Measurements from ENCODE around the gene CXCL16. TPM values are rescaled to one million over a fixed set of nuclear protein-coding genes. Genes with fewer than 3 reads are reported as not detected.

The CXCL16 gene
- total RNA-seq, 1 experiment from 2014 or later: 4.5 TPM

DNA sequence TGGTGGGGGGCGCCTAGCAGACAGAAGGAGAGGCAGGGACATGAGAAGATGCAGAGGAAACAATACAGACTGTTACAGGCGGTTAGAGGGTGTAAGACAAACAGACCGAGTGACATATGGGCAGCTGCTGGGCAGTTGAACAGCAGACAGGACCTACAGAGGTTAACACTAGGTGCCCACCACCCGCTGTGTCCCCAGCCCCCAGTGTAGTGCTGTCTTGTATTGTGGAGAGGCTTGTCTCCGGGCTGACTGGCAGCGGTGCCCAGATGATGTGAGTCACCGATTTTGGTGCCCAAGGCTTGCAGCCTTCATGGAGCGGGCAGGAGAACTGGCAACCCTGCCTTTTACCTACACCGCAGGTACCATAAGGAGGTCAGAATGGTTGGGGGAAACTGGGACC, 2.4 kb upstream of the CXCL16 start:
- H2AK5ac ChIP-seq (ENCODE audit: insufficient read length, low read length): no peak overlapping the region
- H3K4me1 ChIP-seq (ENCODE audit: insufficient read depth, low read length): no peaks in the 10 kb centered on the region
- H2BK15ac ChIP-seq (ENCODE audit: low read depth, low read length): no peak overlapping the region
- H3K4me2 ChIP-seq (ENCODE audit: insufficient read depth, insufficient read length, low read length): no peak overlapping the region
- peaks cover 35% of the 10 kb centered on the region for H3K27me3 ChIP-seq (ENCODE audit: insufficient read depth, low read length)
- H2AFZ ChIP-seq (ENCODE audit: low read length): no peak overlapping the region
- no peaks in the 10 kb centered on the region for H3K79me1 ChIP-seq (ENCODE audit: insufficient read depth, low read depth, low read length, poor library complexity, severe bottlenecking)
- no peak overlapping the region for H3K14ac ChIP-seq (ENCODE audit: insufficient read depth, low read length)
- no peak overlapping the region for H3K9ac ChIP-seq (ENCODE audit: extremely low read depth, insufficient read length, low read length)
- no peak for DNase-seq
- no peak overlapping the region for H4K8ac ChIP-seq (replicated peaks; ENCODE audit: insufficient read length, low read depth, low read length)
- H2BK5ac ChIP-seq (ENCODE audit: insufficient read length, low read length): no peak overlapping the region
- Mint-ChIP-seq H3K27me3 (ENCODE audit: low read depth) (peaks cover 84% of the 10 kb centered on the region), H3K27ac (peak overlapping the region in 1 of 3 experiments; percentile 35; a peak in 1 of 7 replicates), H3K4me3 (no peak overlapping the region; a peak in 1 of 5 replicates), H3K9me3 (no peaks in the 10 kb centered on the region), H3K4me1 (peaks cover 26 to 32% of the 10 kb centered on the region in 2 experiments), H3K36me3 (ENCODE audit: insufficient read depth in 1 of 3, low read depth in 3 of 3) (peaks cover 0 to 3% (median 0%) of the 10 kb centered on the region in 3 experiments; a peak in 1 of 7 replicates)
- H2BK120ac ChIP-seq (ENCODE audit: low read depth, low read length, poor library complexity, severe bottlenecking): no peak overlapping the region
- H3K79me2 ChIP-seq (ENCODE audit: insufficient read depth, low read length): no peaks in the 10 kb centered on the region
- H3K23me2 ChIP-seq (ENCODE audit: insufficient read length, low read depth, low read length, poor library complexity, severe bottlenecking): peaks cover 11% of the 10 kb centered on the region
- H4K20me1 ChIP-seq (ENCODE audit: control insufficient read depth, insufficient read depth, insufficient read length): no peaks in the 10 kb centered on the region
- no peak overlapping the region for H3K4ac ChIP-seq (ENCODE audit: low read depth, low read length)
- H2BK12ac ChIP-seq (ENCODE audit: insufficient read length, low read depth, low read length): no peak overlapping the region
- no peak overlapping the region for H3K18ac ChIP-seq (ENCODE audit: insufficient read length, low read depth, low read length)
- H4K91ac ChIP-seq (ENCODE audit: insufficient read length, low read depth, low read length): no peak overlapping the region
- H3K27ac ChIP-seq (ENCODE audit: insufficient read length, low read depth, low read length): no peak overlapping the region
- H4K5ac ChIP-seq (ENCODE audit: insufficient read length, low read depth, low read length): no peak overlapping the region
- no peak overlapping the region for H3T11ph ChIP-seq (ENCODE audit: low read length)
- H3K23ac ChIP-seq (ENCODE audit: insufficient read length, low read depth, low read length): no peak overlapping the region
- H3K9me3 ChIP-seq (ENCODE audit: control insufficient read depth, low read depth, low read length): no peaks in the 10 kb centered on the region
- H2BK20ac ChIP-seq (ENCODE audit: low read depth, low read length, poor library complexity, severe bottlenecking): no peak overlapping the region
- H3K56ac ChIP-seq (ENCODE audit: insufficient read length, low read depth, low read length): no peak overlapping the region
- TF ChIP-seq, protein P1, sequence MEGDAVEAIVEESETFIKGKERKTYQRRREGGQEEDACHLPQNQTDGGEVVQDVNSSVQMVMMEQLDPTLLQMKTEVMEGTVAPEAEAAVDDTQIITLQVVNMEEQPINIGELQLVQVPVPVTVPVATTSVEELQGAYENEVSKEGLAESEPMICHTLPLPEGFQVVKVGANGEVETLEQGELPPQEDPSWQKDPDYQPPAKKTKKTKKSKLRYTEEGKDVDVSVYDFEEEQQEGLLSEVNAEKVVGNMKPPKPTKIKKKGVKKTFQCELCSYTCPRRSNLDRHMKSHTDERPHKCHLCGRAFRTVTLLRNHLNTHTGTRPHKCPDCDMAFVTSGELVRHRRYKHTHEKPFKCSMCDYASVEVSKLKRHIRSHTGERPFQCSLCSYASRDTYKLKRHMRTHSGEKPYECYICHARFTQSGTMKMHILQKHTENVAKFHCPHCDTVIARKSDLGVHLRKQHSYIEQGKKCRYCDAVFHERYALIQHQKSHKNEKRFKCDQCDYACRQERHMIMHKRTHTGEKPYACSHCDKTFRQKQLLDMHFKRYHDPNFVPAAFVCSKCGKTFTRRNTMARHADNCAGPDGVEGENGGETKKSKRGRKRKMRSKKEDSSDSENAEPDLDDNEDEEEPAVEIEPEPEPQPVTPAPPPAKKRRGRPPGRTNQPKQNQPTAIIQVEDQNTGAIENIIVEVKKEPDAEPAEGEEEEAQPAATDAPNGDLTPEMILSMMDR (conservative IDR thresholded peaks at IDR 0.05): no peak
- no CpG with 5 or more reads among the region's 9 CpGs for WGBS (ENCODE audit: extremely low coverage, insufficient read length, low lambda C conversion rate)

All from H9 (cell line).